A549 treated with CpdA at 1 μM for 4 hours (cell line): ENCODE measurements around the gene WIPF3. TPM values are rescaled to one million over a fixed set of nuclear protein-coding genes. Genes with fewer than 3 reads are reported as not detected.

Experiments
- total RNA-seq: library from RNA; stranded (reverse); fragments of 200-300 nt; extraction: Qiagen RNA extraction; gene quantifications from 5 replicates; pipeline ENCODE4 v1.2.3, GENCODE V29; 2022; ENCODE audit warnings: low read depth

The WIPF3 gene
- 0.45 to 0.69 TPM (median 0.58 TPM) in 5 replicates for total RNA-seq

GRCh38 chr7:29806208-29806994 is at the start of gene WIPF3:
Gene WIPF3 (plus strand): TSS chr7:29806508. CDS start chr7:29834725, 28,217 bp downstream.

Other genes starting within 250 kb of the WIPF3 start
- gene PRR15, start 242.7 kb upstream of the WIPF3 start, total RNA-seq = 1.1 to 1.3 TPM (median 1.3 TPM) in 5 replicates
- gene SCRN1, start 183.3 kb downstream of the WIPF3 start, total RNA-seq = 50.8 to 69.9 TPM (median 61.0 TPM) in 5 replicates
- 7.1 to 11.4 TPM (median 10.0 TPM) in 5 replicates for gene FKBP14, start 220.2 kb downstream of the WIPF3 start, total RNA-seq
- 6.3 to 6.6 TPM (median 6.4 TPM) in 5 replicates for gene PLEKHA8, start 221.9 kb downstream of the WIPF3 start, total RNA-seq